Hematopoietic multipotent progenitor cell treated with erythropoietin and hydrocortisone succinate and interleukin-3 and kit ligand, for 15 days (in vitro differentiated cells): Measurements from ENCODE around the gene IRF1.
"Not testable (repeated sequence)": the region's sequence is repeated elsewhere in the genome, so short reads cannot be mapped to it uniquely, and the experiment has no call there.

Source experiments
- DNase-seq: peaks from one replicate; pipeline ENCODE4 v3.0.0-alpha.2; 2015; ENCODE audit warnings: low spot score

The IRF1 gene

DNA sequence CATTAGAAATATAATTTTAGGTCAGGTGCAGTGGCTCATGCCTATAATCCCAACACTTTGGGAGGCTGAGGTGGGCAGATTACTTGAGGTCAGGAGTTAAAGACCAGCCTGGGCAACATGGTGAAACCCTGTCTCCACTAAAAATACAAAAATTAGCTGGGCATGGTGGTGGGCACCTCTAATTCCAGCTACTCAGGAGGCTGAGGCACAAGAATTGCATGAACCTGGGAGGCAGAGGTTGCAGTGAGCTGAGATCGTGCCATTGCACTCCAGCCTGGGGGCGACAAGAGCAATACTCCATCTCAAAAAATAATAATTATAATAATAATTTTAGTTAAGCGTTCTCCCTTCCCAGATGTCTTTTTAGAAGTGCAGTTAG lies 52.3 kb downstream of the IRF1 start:
- not testable (repeated sequence) for DNase-seq

DNA sequence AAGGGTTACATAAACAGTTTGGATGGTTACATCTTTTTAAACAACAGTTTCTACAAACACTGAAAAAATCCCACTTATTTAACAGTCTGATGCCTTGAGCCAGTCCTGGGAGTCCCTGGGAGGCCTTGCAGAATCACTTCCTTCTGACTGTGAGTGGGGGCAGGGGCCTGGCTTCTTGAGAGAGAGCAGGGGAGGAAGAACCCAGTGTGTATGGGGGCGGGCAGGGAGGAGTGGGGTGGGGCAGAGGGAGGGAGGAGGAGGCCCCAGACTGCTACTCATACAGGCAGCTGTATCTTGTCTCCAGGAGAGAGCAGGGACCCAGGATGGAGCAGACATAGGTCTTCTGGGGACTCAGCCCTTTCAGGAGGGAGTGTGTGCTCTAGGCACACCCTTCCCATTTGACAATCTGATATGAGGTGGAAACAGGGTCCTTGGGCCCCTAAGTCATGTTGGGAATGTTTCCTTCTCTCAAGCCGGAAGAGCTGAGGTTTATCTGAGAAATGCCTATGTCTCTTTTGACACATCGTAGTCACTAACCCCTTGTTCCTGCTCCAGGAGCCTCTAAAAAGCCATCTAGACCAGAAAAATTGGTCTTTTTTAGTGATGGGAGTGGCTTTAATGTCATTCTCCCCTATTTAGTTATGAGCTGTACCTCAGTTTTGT lies 52.8 kb downstream of the IRF1 start:
- DNase-seq, result peak; percentile 37

- no peak for DNase-seq
These were observed 53.6 kb downstream of the IRF1 start for GRCh38 chr5:132436936-132437335.

DNA sequence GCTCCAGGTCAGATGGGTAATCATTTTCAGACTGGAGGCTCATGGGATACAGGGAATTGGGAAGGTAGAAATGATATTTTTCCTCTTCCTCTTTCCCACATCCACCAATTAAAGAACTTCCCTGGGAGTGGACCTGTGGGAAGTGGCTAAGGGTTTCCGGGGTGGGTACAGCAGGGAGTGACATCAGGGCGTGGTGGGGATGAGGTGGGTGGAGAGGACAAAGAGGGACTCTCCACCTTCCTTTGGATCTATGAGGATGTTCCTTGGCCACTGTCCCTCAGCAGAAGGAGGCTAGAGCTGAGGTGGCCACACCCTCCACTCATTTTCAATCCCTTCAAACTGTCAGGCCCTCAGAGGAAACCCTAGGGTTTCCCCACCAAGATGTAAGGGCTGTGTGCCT lies 54.7 kb downstream of the IRF1 start:
- DNase-seq, result no peak

- DNase-seq, result no peak
These were observed 55.1 kb downstream of the IRF1 start for GRCh38 chr5:132435447-132435846.

- no peak for DNase-seq
These were observed 55.9 kb downstream of the IRF1 start for GRCh38 chr5:132434416-132435286.

GRCh38 chr5:132433141-132433540 lies 57.4 kb downstream of the IRF1 start:
- DNase-seq, result no peak

DNA sequence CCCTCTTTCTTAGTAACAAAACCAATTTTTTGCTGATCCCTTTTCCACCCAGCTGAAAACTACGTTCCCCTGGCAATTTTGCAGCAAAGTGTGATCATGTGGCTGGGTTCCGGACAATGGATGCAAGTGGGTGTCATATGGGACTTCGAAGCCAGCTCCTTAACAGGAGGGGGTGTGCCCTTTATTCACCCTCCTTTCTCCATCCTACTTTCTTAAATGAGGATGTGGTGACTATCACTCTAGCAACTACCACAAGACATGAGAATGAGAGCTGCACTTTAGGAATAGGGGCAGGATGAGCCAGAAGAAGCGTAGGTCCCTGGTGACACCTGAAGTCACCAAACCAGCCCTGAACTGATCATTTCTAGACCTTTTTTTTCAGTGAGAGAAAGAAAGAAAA lies 58.9 kb downstream of the IRF1 start:
- no peak for DNase-seq
